Body of pancreas (tissue), 4 donors: ENCODE measurements around the gene SHC4. TPM values are rescaled to one million over a fixed set of nuclear protein-coding genes. Genes with fewer than 3 reads are reported as not detected.

Experiments used
- ATAC-seq: fragments of 150-250 bp; one replicate; pipeline ENCODE4 v1.9.1; 2016
- DNase-seq, 4 donors: peaks; one replicate each; pipeline ENCODE4 v3.0.0-alpha.2; 2019
- H3K27ac ChIP-seq, 4 donors: fragments of 200-600 bp; sonication (generic); 1 replicate in 3 of 4; 2 replicates in 1 of 4; pipeline versions ENCODE4 v1.5.1 to v1.6.1; 2016 to 2019; ENCODE audit warnings: mild to moderate bottlenecking in 1 of 4, mixed read lengths in 1 of 4, moderate library complexity in 1 of 4
- H3K27me3 ChIP-seq, 2 donors: fragments of 200-600 bp; sonication (generic); one replicate each; pipeline ENCODE4 v1.6.0; 2016; ENCODE audit warnings: mild to moderate bottlenecking in 1 of 2
- H3K36me3 ChIP-seq, 2 donors: fragments of 200-600 bp; sonication (generic); replicated peaks in 1 of 2; 2 replicates each; pipeline ENCODE4 v1.5.1; 2016; ENCODE audit warnings: low read depth in 2 of 2; ENCODE audit not compliant: insufficient read depth in 1 of 2
- H3K4me1 ChIP-seq: fragments of 200-600 bp; sonication (generic); one replicate; pipeline ENCODE4 v1.6.0; 2016
- H3K4me3 ChIP-seq, 2 donors: fragments of 200-600 bp; sonication (generic); 1 replicate in 1 of 2; 2 replicates in 1 of 2; pipeline ENCODE4 v1.5.1; 2016 to 2019
- H3K9me3 ChIP-seq, 3 donors: fragments of 200-600 bp; sonication (generic); 1 replicate in 2 of 3; 2 replicates in 1 of 3; pipeline ENCODE4 v1.5.1; 2016
- POLR2A ChIP-seq, 3 donors: fragments of 450-650 bp; IDR thresholded peaks; one replicate each; pipeline ENCODE4 v1.6.1; 2016; ENCODE audit warnings: antibody characterized with exemption in 3 of 3, mild to moderate bottlenecking in 2 of 3
- WGBS, 2 donors: methylation state at CpG; one replicate each; pipeline ENCODE4 v1.1.5; 2017; 5-methylcytosine and 5-hydroxymethylcytosine counted together
- intact Hi-C: fragments of 100-400 bp; cut with DNase I; formaldehyde crosslinking; loops from one replicate; pipeline ENCODE4 v1.15.1; 2023
- total RNA-seq, 2 donors: library from RNA; depleted of rRNA; stranded (reverse); fragments of >200 nt; gene quantifications; one replicate each; pipeline ENCODE4 v1.1.0, GENCODE V29; 2016
- TF ChIP-seq, protein P1 (sequence below), 7 experiments: fragments of 450-650 bp in 4 of 7; fragments of 200-600 bp in 3 of 7; sonication (generic) in 3 of 7; IDR thresholded peaks; one replicate each; pipeline ENCODE4 v1.5.1; 2016 to 2019; ENCODE audit warnings: antibody characterized with exemption in 7 of 7

SHC4 gene
- total RNA-seq, 2 donors from 2014 or later = 0.78 TPM; not detected in 1

DNA sequence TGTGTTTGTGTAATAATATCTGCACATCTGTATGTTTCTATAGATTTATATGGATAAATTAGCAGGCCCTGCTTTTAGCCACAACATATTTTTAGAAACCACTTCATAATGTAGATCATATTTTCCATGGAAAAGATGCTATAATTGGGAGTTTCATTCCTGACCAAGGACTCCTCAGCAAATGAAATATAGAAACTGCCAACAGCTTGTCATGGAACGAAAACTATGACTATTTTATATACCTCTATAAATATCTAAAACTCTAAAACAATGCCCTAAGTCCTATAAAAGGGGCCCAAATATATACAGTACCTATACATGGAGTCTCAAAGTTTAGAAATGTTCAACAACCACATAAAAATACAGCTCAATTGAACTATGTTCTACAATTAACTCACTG lies 57.9 kb downstream of the SHC4 start:
- no peak overlapping the region for H3K27ac ChIP-seq
- no peaks in the 10 kb centered on the region for H3K9me3 ChIP-seq
- intact Hi-C loops = no loop called here
- DNase-seq (no peak), ATAC-seq (no peak)
- no peaks in the 10 kb centered on the region for H3K27me3 ChIP-seq
- TF ChIP-seq, protein P1, sequence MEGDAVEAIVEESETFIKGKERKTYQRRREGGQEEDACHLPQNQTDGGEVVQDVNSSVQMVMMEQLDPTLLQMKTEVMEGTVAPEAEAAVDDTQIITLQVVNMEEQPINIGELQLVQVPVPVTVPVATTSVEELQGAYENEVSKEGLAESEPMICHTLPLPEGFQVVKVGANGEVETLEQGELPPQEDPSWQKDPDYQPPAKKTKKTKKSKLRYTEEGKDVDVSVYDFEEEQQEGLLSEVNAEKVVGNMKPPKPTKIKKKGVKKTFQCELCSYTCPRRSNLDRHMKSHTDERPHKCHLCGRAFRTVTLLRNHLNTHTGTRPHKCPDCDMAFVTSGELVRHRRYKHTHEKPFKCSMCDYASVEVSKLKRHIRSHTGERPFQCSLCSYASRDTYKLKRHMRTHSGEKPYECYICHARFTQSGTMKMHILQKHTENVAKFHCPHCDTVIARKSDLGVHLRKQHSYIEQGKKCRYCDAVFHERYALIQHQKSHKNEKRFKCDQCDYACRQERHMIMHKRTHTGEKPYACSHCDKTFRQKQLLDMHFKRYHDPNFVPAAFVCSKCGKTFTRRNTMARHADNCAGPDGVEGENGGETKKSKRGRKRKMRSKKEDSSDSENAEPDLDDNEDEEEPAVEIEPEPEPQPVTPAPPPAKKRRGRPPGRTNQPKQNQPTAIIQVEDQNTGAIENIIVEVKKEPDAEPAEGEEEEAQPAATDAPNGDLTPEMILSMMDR (IDR thresholded peaks at IDR 0.05) = no peak
- no peak for TF ChIP-seq POLR2A (IDR thresholded peaks at IDR 0.05)
- WGBS, 2 donors = 79 to 94% methylated on average over 1 of the region's 1 CpG
- H3K4me3 ChIP-seq = no peak overlapping the region
- no peaks in the 10 kb centered on the region for H3K4me1 ChIP-seq
- H3K36me3 ChIP-seq = no peaks in the 10 kb centered on the region

DNA sequence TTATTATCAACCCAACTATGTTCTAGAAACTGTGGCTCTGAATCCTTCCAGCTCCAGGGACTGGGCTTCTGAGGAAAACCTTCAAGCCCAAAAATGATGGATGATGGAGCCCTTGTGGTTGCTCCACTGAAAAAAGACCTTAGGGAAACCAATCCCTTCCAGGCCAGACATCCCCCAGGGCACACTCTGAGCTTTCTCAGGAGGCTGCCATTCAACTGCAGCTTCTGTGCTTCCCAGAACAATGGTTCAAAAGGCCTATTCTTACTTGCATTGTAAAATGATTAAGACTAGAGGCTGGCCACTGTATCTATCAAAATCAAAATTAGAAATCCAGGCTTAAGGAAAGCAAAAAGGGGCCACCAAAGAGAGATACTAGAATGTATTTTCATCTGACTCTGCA lies 58.5 kb downstream of the SHC4 start:
- Histone ChIP-seq H3K4me1 (no peaks in the 10 kb centered on the region), H3K27ac (no peak overlapping the region), H3K4me3 (no peak overlapping the region), H3K36me3 (no peaks in the 10 kb centered on the region), H3K27me3 (no peaks in the 10 kb centered on the region), H3K9me3 (no peaks in the 10 kb centered on the region)
- intact Hi-C loops = no loop called here
- no peak for ATAC-seq
- no peak for TF ChIP-seq POLR2A (IDR thresholded peaks at IDR 0.05)
- TF ChIP-seq, protein P1 (IDR thresholded peaks at IDR 0.05) = no peak
- no peak for DNase-seq

DNA sequence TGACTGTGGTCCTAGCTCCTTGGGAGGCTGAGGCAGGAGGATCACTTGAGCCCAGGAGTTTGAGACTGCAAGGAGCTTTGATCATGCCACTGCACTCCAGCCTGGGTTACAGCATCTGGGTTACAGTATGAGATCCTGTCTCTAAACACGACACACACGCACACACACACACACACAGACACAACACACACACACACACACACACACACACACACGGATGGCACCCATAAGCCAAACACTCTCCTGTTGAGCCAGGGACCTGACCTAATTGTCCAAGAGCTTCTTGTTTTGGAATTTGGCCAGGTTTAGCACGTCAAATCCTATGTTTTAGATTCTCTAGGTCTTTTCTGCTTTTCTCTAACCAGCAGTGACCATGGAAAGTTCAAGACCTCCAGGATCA lies 59.0 kb downstream of the SHC4 start:
- no peaks in the 10 kb centered on the region for H3K4me1 ChIP-seq
- DNase-seq = no peak
- H3K4me3 ChIP-seq = no peak overlapping the region
- intact Hi-C loops = no loop called here
- H3K9me3 ChIP-seq = no peaks in the 10 kb centered on the region
- no peak overlapping the region for H3K27ac ChIP-seq
- no peaks in the 10 kb centered on the region for H3K27me3 ChIP-seq
- ATAC-seq = no peak
- 76 to 92% methylated on average over 3 to 4 of the region's 4 CpGs for WGBS, 2 donors
- no peaks in the 10 kb centered on the region for H3K36me3 ChIP-seq
- no peak for TF ChIP-seq POLR2A (IDR thresholded peaks at IDR 0.05)
- TF ChIP-seq, protein P1 (IDR thresholded peaks at IDR 0.05) = no peak

DNA sequence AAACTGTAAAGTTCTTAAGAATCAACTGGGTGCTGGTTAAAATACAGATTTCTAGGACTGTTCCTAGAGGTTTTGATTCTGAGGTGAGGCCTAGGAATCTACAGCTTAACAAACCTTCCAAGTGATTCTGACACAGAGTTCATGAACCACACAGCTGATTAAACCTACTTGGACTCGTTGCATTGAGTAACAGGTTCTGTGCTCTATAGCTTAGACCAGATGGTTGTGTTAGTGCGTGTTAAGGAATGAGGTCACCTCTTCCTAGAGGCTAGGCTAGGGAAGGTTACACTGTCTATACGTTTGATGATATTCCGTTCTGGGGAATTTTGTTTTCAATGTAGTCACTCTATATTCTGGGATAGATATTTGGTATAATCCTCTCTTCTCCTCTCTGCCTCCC lies 63.9 kb downstream of the SHC4 start:
- no peaks in the 10 kb centered on the region for H3K4me1 ChIP-seq
- WGBS, 2 donors = 82 to 89% methylated on average over 4 of the region's 4 CpGs
- H3K27ac ChIP-seq = no peak overlapping the region
- ATAC-seq = no peak
- intact Hi-C loops = no loop called here
- DNase-seq = no peak
- H3K36me3 ChIP-seq = no peaks in the 10 kb centered on the region
- TF ChIP-seq, protein P1 (IDR thresholded peaks at IDR 0.05) = no peak
- no peak for TF ChIP-seq POLR2A (IDR thresholded peaks at IDR 0.05)
- H3K9me3 ChIP-seq = no peaks in the 10 kb centered on the region
- no peak overlapping the region for H3K4me3 ChIP-seq
- no peaks in the 10 kb centered on the region for H3K27me3 ChIP-seq

DNA sequence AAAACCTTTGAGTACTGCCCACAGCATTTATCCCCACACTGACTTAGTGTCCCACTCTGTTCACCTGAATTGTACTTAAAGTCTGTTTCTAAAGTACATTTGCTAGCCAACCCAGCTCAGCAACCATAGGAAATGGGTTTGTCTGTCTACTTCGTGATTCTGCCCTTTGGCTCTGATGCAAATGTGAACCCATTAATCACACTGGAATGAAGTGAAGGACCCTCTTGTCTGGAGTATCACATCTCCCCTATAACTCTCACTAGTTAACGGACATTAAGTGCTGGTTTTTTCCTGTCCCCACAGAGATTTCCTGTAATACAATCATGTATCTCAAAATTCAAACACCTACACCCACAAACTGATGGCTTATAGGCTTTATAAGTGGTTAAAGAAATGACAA lies 65.3 kb downstream of the SHC4 start:
- H3K27ac ChIP-seq = no peak overlapping the region
- H3K4me1 ChIP-seq = no peaks in the 10 kb centered on the region
- TF ChIP-seq, protein P1 (IDR thresholded peaks at IDR 0.05) = no peak
- TF ChIP-seq POLR2A (IDR thresholded peaks at IDR 0.05) = no peak
- H3K9me3 ChIP-seq = no peaks in the 10 kb centered on the region
- no peaks in the 10 kb centered on the region for H3K36me3 ChIP-seq
- WGBS, 2 donors = 53 to 59% methylated on average over 2 of the region's 2 CpGs
- H3K27me3 ChIP-seq = no peaks in the 10 kb centered on the region
- intact Hi-C loops = no loop called here
- no peak overlapping the region for H3K4me3 ChIP-seq
- DNase-seq (no peak), ATAC-seq (no peak)
